SU-DHL-6 (cell line): Measurements from ENCODE around the gene NEU2.
A peak's percentile ranks its signal among the peaks of the same experiment; 100 is the strongest.

ENCODE experiments used
- H2AFZ ChIP-seq: fragments of 200-600 bp; sonication (generic); 2 replicates; pipeline ENCODE4 v1.6.1; 2014; ENCODE audit warnings: low read depth, mild to moderate bottlenecking, moderate library complexity, mixed read lengths, antibody characterized with exemption, low read length; ENCODE audit not compliant: severe bottlenecking
- H3F3A ChIP-seq: fragments of 200-600 bp; shearing (Covaris generic); 2 replicates; pipeline ENCODE4 v1.6.0; 2016; ENCODE audit warnings: antibody characterized with exemption, mild to moderate bottlenecking; ENCODE audit not compliant: insufficient read depth
- H3K27ac ChIP-seq: fragments of 200-600 bp; sonication (generic); 2 replicates; pipeline ENCODE4 v1.5.1; 2016; ENCODE audit warnings: low read depth, mild to moderate bottlenecking, low read length, moderate library complexity, mixed read lengths
- H3K27me3 ChIP-seq: fragments of 200-600 bp; sonication (generic), shearing (Covaris generic); 2 replicates; pipeline ENCODE4 v1.6.0; 2014; ENCODE audit warnings: mild to moderate bottlenecking, low read length
- H3K36me3 ChIP-seq: fragments of 200-600 bp; sonication (generic); 2 replicates; pipeline ENCODE4 v1.6.1; 2014; ENCODE audit warnings: mild to moderate bottlenecking, low read length, mixed read lengths
- H3K4me2 ChIP-seq: fragments of 300-600, 200-600 bp; shearing (Covaris generic), sonication (generic); 2 replicates; pipeline ENCODE4 v1.6.0; 2014; ENCODE audit warnings: low read length, low read depth, mild to moderate bottlenecking; ENCODE audit not compliant: poor library complexity, severe bottlenecking
- H3K4me3 ChIP-seq: fragments of 200-600 bp; sonication (generic); 2 replicates; pipeline ENCODE4 v1.5.1; 2014; ENCODE audit warnings: antibody characterized with exemption, low read length, mild to moderate bottlenecking, mixed read lengths; ENCODE audit not compliant: insufficient read depth, poor library complexity, severe bottlenecking
- H3K79me2 ChIP-seq: fragments of 200-600 bp; sonication (generic); 2 replicates; pipeline ENCODE4 v1.6.1; 2014; ENCODE audit warnings: mild to moderate bottlenecking, low read length, moderate library complexity; ENCODE audit not compliant: insufficient read depth
- H3K9ac ChIP-seq: fragments of 200-600 bp; sonication (generic); 2 replicates; pipeline ENCODE4 v1.7.0; 2014; ENCODE audit warnings: mild to moderate bottlenecking, low read length
- H3K9me2 ChIP-seq: fragments of 200-600 bp; sonication (generic); replicated peaks from 2 replicates; pipeline ENCODE4 v1.6.1; 2014; ENCODE audit warnings: low read length; ENCODE audit not compliant: insufficient read depth
- H3K9me3 ChIP-seq: fragments of 200-600 bp; sonication (generic); 2 replicates; pipeline ENCODE4 v1.6.1; 2014; ENCODE audit warnings: low read length, mixed read lengths; ENCODE audit not compliant: insufficient read depth
- H4K20me1 ChIP-seq: fragments of 200-600 bp; sonication (generic); 2 replicates; pipeline ENCODE4 v1.6.1; 2014; ENCODE audit warnings: low read depth, mild to moderate bottlenecking, antibody characterized with exemption, low read length, moderate library complexity, mixed read lengths
- CTCF ChIP-seq: fragments of 200-600 bp; sonication (generic); IDR thresholded peaks from one replicate; pipeline ENCODE4 v1.5.1; 2017; ENCODE audit warnings: antibody characterized with exemption, mild to moderate bottlenecking, low read length, moderate library complexity; ENCODE audit not compliant: insufficient read depth, poor library complexity, severe bottlenecking
- EZH2phosphoT487 ChIP-seq: fragments of 200-600 bp; sonication (generic), shearing (Covaris generic); conservative IDR thresholded peaks from 2 replicates; pipeline ENCODE4 v1.6.1; 2018; ENCODE audit warnings: mild to moderate bottlenecking, antibody characterized with exemption, low read length, moderate library complexity, mixed read lengths

NEU2 gene

GRCh38 chr2:233068762-233069418, 36.4 kb downstream of the NEU2 start:
- peak overlapping the region; percentile 97 for H3K27ac ChIP-seq
- peak overlapping the region; percentile 36 for H3K9ac ChIP-seq
- no peaks in the 10 kb centered on the region for H3K9me2 ChIP-seq
- no peak overlapping the region for H2AFZ ChIP-seq
- H3F3A ChIP-seq = peaks cover 36% of the 10 kb centered on the region
- TF ChIP-seq CTCF = no peak
- no peak for TF ChIP-seq EZH2phosphoT487
- peak overlapping the region; percentile 81 for H3K4me2 ChIP-seq
- peaks cover 96% of the 10 kb centered on the region for H3K79me2 ChIP-seq
- no peak overlapping the region for H3K4me3 ChIP-seq
- peaks cover 16% of the 10 kb centered on the region for H3K36me3 ChIP-seq
- H3K9me3 ChIP-seq = no peaks in the 10 kb centered on the region
- peaks cover 11% of the 10 kb centered on the region; the same call in 1 of the 2 replicates for H4K20me1 ChIP-seq
- no peaks in the 10 kb centered on the region for H3K27me3 ChIP-seq

- H3K27me3 ChIP-seq = no peaks in the 10 kb centered on the region
- peak overlapping the region; percentile 15 for H3K4me3 ChIP-seq
- no peaks in the 10 kb centered on the region for H4K20me1 ChIP-seq
- H3F3A ChIP-seq = peaks cover 72% of the 10 kb centered on the region
- peak overlapping the region; percentile 97 for H3K27ac ChIP-seq
- no peaks in the 10 kb centered on the region for H3K9me2 ChIP-seq
- peak overlapping the region; percentile 55 for H3K9ac ChIP-seq
- peak overlapping the region; percentile 81 for H3K4me2 ChIP-seq
- H2AFZ ChIP-seq = no peak overlapping the region
- H3K36me3 ChIP-seq = peaks cover 20% of the 10 kb centered on the region
- TF ChIP-seq EZH2phosphoT487 (no peak), CTCF (no peak)
- no peaks in the 10 kb centered on the region for H3K9me3 ChIP-seq
- peaks cover 87% of the 10 kb centered on the region for H3K79me2 ChIP-seq
Measured at GRCh38 chr2:233072838-233073237, 40.4 kb downstream of the NEU2 start.

GRCh38 chr2:233074106-233074505, 41.6 kb downstream of the NEU2 start:
- Histone ChIP-seq H3K9ac (peak overlapping the region; percentile 55), H3F3A (peaks cover 76% of the 10 kb centered on the region), H4K20me1 (no peaks in the 10 kb centered on the region), H3K4me3 (peak overlapping the region; percentile 16), H3K79me2 (peaks cover 74% of the 10 kb centered on the region), H2AFZ (no peak overlapping the region), H3K27me3 (no peaks in the 10 kb centered on the region), H3K9me2 (no peaks in the 10 kb centered on the region), H3K36me3 (peaks cover 20% of the 10 kb centered on the region), H3K9me3 (no peaks in the 10 kb centered on the region), H3K27ac (peak overlapping the region; percentile 97), H3K4me2 (peak overlapping the region; percentile 81)
- TF ChIP-seq CTCF (peak; percentile 14), EZH2phosphoT487 (no peak)
